H1 (cell line): ENCODE data around the gene LILRB3.
"Not testable (repeated sequence)": the region's sequence is repeated elsewhere in the genome, so short reads cannot be mapped to it uniquely, and the experiment has no call there.

Experiments used
- CTCF ChIP-seq, 3 experiments: IDR thresholded peaks; 1 replicate in 2 of 3; 2 replicates in 1 of 3; pipeline versions ENCODE4 v1.5.1 to v1.6.1; 2011; ENCODE audit warnings: low read length in 3 of 3, mild to moderate bottlenecking in 3 of 3, inconsistent platforms in 2 of 3, low read depth in 1 of 3, moderate library complexity in 1 of 3; ENCODE audit not compliant: insufficient read depth in 1 of 3; ENCODE audit errors: control extremely low read depth in 1 of 3
- GABPA ChIP-seq: IDR thresholded peaks from 2 replicates; pipeline ENCODE4 v1.6.1; 2011; ENCODE audit warnings: mild to moderate bottlenecking, low read length, moderate library complexity, borderline replicate concordance; ENCODE audit not compliant: insufficient read depth
- POLR2AphosphoS5 ChIP-seq: IDR thresholded peaks from 2 replicates; pipeline ENCODE4 v1.6.1; 2011; ENCODE audit warnings: low read depth, low read length
- TBP ChIP-seq: IDR thresholded peaks from 2 replicates; pipeline ENCODE4 v1.6.1; 2011; ENCODE audit warnings: low read depth, low read length, improper control_type of control experiment

GRCh38 chr19:54222474-54223276, at the start of gene LILRB3:
- not testable (repeated sequence) for TF ChIP-seq GABPA; TBP; POLR2AphosphoS5; CTCF (IDR thresholded peaks at IDR 0.05; ENCODE audit: control extremely low read depth in 1 of 3, insufficient read depth in 1 of 3, low read depth in 1 of 3, low read length in 3 of 3)
